HG03039 (cell line): ENCODE results near the gene RANBP17.
"Not testable (repeated sequence)": the region's sequence is repeated elsewhere in the genome, so short reads cannot be mapped to it uniquely, and the experiment has no call there.

Experiments used
- ATAC-seq: cut with Tn5 transposase; IDR thresholded peaks from one replicate; pipeline ENCODE4 v1.9.1; 2021; ENCODE audit warnings: mild to moderate bottlenecking, moderate library complexity; ENCODE audit not compliant: unreplicated experiment

The RANBP17 gene

GRCh38 chr5:170937914-170938313 is 76.1 kb downstream of the RANBP17 start:
- ATAC-seq, result no peak

DNA sequence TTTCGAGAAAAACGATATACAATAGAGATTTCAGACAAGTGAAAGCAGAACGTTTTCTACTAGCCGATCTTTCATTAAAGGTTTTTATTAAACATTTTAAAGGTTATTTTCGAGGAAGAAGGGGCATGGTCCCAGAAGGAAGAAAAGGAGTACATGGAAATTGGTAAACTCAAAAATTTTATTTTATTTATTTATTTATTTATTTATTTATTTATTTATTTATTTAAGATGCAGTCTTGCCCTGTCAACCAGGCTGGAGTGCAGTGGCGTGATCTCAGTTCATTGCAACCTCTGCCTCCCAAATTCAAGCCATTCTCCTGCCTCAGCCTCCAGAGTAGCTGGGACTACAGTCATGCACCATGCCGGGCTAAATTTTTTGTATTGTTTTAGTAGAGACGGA is 77.4 kb downstream of the RANBP17 start:
- no peak for ATAC-seq

GRCh38 chr5:170941788-170942187 is 80.0 kb downstream of the RANBP17 start:
- no peak for ATAC-seq

DNA sequence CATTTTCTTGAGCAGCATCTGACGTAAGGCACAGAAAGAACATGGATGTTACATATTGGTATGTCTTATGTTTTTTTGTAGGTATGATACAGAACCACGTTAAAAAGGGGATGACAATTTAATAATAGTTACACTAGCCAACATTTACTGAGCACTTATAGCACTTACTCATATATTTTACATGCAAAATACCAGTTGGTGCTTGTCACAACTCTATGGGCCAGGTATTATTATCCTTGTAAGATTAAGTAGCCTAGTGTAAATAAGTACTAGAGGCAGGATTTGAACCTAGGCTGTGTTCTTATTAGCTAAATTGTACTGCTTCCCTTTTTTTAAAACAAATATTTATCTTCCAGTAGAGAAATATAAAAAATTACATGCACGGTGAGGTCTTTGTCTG is 83.5 kb downstream of the RANBP17 start:
- no peak for ATAC-seq

DNA sequence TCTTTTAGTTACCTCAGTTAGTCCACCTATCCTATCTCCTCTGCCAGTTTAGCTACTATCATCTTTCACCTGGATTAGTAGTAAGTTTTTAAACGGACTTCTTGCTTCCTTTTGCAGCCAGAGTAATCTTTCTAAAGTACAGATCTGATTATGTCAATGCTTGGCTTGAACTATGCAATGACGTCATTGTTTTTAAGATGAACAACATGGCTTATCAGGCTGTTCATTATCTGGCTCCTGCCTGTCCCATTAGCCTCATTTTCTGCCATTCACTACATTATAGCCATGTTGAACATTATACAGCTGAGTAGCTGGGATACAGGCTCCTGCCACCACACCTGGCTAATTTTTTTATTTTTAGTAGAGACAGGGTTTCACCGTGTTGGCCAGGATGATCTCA is 98.7 kb downstream of the RANBP17 start:
- ATAC-seq, result no peak

DNA sequence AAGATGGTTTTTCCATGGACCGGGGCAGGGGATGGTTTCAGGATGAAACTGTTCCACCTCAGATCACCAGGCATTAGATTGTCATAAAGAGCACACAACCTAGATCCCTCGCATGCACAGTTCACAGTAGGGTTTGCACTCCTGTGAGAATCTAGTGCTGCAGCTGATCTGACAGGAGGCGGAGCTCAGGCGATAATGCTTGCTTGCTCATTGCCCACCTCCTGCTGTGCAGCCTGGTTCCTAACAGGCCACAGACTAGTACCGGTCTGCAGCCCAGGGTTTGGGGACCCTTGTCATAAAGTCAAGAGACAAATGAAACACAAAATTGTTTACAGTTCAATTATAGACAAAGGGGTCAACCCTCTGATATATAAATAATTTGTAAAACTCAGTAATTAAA is 101.7 kb downstream of the RANBP17 start:
- ATAC-seq, result no peak

DNA sequence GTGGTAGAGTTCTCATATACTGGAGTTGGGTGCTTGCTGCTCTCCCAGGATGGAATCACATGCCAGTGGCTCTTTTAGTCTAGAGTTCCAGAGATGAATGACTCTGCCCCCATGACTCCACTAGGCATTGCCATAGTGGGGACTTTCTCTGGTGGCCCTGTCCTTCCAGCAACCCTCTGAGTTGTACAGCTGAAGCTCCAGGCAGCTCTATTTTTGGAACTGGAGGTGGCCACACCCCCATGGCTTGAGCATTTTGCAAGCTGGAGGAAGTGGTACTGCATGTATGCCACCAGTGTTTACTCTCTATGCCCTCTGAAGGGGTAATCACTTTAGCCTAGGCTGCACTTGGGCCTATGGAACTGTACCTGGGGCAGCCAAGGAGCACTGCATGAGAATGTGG is 112.6 kb downstream of the RANBP17 start:
- ATAC-seq, result no peak

DNA sequence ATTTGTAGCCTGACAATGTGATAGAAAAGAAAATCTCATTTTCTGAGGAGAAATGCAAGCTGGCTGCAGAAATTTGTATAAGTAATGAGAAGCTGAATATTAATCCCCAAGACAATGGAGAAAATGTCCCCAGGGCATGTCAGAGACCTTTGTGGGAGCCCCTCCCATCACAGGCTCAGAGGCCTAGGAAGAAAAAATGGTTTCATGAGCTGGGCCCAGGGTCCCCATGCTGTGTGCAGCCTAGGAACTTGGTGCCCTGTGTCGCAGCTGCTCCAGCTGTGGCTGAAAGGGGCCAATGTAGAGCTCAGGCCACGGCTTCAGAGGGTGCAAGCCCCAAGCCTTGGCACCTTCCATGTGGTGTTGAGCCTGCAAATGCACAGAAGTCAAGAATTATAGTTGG is 118.4 kb downstream of the RANBP17 start:
- not testable (repeated sequence) for ATAC-seq

DNA sequence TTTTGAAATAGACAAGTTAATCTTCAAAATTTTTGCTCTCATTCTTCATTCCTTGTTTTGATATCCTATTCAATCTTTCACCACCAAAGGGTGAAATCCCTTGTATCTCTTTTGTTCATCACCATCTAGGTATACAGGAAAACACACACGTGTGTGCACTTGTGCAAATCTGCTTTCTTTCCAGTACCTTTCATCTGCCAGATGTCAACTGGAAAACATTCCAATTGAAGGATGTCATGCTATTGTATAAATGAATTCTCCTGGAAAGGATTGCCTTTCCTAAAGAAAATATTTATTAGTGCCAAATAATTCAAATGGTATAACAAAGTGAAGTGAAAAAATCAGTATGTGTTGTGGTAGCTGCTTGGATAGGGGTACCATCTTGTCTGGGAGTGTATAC is 123.7 kb downstream of the RANBP17 start:
- ATAC-seq, result no peak

DNA sequence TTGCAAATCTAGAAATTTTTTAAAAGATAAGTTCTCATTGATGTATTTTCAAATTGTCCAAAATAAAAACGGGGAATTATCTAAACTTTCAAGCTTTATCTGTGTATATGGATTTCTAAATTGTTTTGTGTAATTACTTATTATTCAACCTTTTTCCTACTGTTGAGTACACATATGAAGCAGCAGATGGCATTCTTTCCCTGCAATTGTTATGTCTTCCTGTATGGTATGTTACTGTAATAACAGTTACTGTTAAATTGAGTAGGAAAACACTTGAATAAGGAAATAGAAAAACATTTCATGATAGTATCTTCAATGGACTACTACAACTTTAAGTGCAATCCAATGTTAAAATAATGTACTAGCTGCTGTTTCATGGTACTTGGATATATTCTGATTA is 124.8 kb downstream of the RANBP17 start:
- no peak for ATAC-seq

DNA sequence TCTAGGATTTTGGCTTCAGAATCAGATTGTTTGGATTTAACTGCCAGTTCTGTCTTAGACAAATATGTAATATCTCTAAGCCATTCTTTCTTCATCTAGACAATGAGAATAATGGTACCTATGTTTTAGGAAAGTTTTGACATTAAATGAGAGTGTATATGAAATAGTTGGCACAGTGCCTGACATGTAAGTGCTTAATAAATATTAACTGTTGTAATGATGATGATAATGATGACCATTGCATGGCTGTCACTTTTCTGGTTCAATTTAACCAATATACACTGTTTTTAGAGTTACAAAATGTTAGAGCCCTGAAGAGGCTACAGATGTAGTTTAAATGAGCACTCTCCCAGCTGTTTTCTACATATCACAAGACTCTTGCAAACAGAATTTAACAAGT is 131.7 kb downstream of the RANBP17 start:
- no peak for ATAC-seq

DNA sequence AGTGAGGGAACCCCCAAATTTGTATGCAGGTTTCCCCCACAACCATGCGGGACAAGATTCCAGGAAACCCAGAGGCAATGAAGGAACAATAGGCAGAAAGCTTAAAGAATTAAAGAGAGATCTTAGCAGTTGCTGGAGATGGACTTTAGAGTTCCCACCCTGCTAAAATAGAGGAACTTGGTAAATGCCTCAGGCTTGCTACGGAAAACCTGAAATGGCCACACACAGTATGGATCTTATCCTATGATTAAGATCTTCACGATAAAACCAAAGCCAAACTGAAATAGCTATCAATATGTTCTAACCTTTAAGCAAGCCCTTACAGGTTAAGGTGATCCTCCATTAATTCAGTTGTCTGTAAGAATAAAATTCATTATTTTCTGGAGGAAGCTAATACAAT is 148.3 kb downstream of the RANBP17 start:
- no peak for ATAC-seq

DNA sequence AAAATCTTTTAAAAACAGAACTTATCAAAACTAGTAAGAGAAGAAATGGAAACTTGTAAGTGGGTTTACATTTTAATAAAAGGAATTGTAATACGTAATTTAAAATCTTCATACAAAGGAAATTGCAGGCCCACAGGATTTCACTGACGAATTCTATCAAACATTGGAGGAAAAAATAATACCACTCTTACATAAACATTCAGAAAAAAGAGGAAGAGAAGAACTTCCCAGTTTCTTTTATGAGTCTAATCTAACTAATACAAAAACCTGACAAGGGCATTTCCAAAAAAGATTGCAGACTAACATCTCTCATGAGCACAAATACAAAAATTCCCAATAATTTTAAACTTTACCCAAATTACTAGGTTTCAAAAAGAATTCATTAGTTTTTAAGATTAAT is 149.0 kb downstream of the RANBP17 start:
- no peak for ATAC-seq

- no peak for ATAC-seq
Observed at GRCh38 chr5:171023508-171023907, 161.7 kb downstream of the RANBP17 start.

- ATAC-seq, result no peak
Observed at GRCh38 chr5:171024084-171024483, 162.3 kb downstream of the RANBP17 start.

- ATAC-seq, result no peak
Observed at GRCh38 chr5:171029401-171029800, 167.6 kb downstream of the RANBP17 start.

DNA sequence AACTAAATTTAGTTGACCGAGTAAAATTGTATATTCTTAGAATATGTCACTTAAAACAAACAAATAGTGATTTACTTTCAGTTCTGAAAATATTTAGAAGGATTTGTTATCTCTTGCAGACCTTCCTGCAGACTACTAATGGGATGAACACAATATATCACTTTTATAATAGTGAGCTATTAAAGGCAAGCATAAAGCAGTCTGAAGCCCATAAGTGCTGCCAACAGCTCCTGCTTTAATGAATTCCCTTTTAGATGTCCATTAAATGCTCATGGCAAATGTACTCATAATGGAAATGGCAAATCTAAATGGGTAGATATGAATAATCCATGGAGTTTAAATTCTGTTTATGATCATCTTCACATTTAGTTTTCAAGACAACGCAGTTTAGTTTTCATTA is 170.2 kb downstream of the RANBP17 start:
- no peak for ATAC-seq

- ATAC-seq, result no peak
Observed at GRCh38 chr5:171032435-171032973, 170.7 kb downstream of the RANBP17 start.

GRCh38 chr5:171041893-171042292 is 180.1 kb downstream of the RANBP17 start:
- not testable (repeated sequence) for ATAC-seq

GRCh38 chr5:171050916-171051315 is 189.1 kb downstream of the RANBP17 start:
- ATAC-seq, result no peak

GRCh38 chr5:171055875-171056454 is 194.1 kb downstream of the RANBP17 start:
- ATAC-seq, result no peak

DNA sequence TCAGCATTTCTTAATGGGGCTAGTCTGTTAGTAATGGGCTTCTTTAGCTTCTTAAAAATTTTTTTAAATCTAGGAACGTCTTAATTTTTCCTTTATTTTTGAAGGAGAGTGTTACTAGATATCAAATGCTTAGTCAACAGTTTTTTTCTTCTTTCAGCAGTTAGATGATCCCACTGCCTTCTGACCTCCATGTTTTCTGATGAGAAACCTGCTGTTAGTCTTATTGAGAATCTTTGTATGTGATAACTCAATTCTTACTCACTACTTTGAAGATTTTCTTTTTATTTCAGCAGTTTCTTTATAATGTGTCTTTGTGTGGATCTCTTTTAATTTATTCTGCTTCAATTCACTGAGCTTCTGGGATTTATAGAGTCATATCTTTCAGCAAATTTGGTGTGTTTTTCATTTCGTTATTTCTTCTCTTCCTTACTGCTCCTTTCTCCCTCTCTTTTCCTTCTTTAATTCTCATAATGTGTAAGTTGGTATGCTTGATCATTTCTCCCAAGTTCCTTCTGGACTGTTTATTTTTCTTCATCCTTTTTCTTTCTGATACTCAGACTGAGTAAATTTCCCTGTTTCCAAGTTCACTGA is 205.8 kb downstream of the RANBP17 start:
- no peak for ATAC-seq

DNA sequence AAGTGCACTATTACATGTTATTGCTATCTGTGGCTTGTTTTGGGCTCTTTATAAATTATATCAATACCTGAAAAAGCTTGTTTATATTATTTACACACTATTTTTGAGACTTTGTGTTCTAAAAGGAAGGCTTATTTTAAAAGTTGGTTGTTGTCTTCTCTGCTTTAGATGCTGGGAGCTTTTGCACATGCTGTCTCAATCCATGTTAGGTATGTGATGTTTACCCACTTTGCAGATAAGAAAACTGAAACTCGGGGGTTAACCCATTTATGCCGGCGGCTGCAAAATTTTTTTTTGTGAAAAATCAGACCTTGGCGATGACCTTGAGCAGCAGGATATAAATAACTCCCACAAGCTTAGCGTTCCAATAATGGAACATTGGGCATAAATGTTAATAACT is 212.9 kb downstream of the RANBP17 start:
- no peak for ATAC-seq
